SU-DHL-6 (cell line): Measurements from ENCODE around the gene WT1.

ENCODE experiments used
- H2AFZ ChIP-seq: fragments of 200-600 bp; sonication (generic); 2 replicates; pipeline ENCODE4 v1.6.1; 2014; ENCODE audit warnings: low read depth, mild to moderate bottlenecking, moderate library complexity, mixed read lengths, antibody characterized with exemption, low read length; ENCODE audit not compliant: severe bottlenecking
- H3F3A ChIP-seq: fragments of 200-600 bp; shearing (Covaris generic); 2 replicates; pipeline ENCODE4 v1.6.0; 2016; ENCODE audit warnings: antibody characterized with exemption, mild to moderate bottlenecking; ENCODE audit not compliant: insufficient read depth
- H3K27ac ChIP-seq: fragments of 200-600 bp; sonication (generic); 2 replicates; pipeline ENCODE4 v1.5.1; 2016; ENCODE audit warnings: low read depth, mild to moderate bottlenecking, low read length, moderate library complexity, mixed read lengths
- H3K27me3 ChIP-seq: fragments of 200-600 bp; sonication (generic), shearing (Covaris generic); 2 replicates; pipeline ENCODE4 v1.6.0; 2014; ENCODE audit warnings: mild to moderate bottlenecking, low read length
- H3K36me3 ChIP-seq: fragments of 200-600 bp; sonication (generic); 2 replicates; pipeline ENCODE4 v1.6.1; 2014; ENCODE audit warnings: mild to moderate bottlenecking, low read length, mixed read lengths
- H3K4me2 ChIP-seq: fragments of 300-600, 200-600 bp; shearing (Covaris generic), sonication (generic); 2 replicates; pipeline ENCODE4 v1.6.0; 2014; ENCODE audit warnings: low read length, low read depth, mild to moderate bottlenecking; ENCODE audit not compliant: poor library complexity, severe bottlenecking
- H3K4me3 ChIP-seq: fragments of 200-600 bp; sonication (generic); 2 replicates; pipeline ENCODE4 v1.5.1; 2014; ENCODE audit warnings: antibody characterized with exemption, low read length, mild to moderate bottlenecking, mixed read lengths; ENCODE audit not compliant: insufficient read depth, poor library complexity, severe bottlenecking
- H3K79me2 ChIP-seq: fragments of 200-600 bp; sonication (generic); 2 replicates; pipeline ENCODE4 v1.6.1; 2014; ENCODE audit warnings: mild to moderate bottlenecking, low read length, moderate library complexity; ENCODE audit not compliant: insufficient read depth
- H3K9ac ChIP-seq: fragments of 200-600 bp; sonication (generic); 2 replicates; pipeline ENCODE4 v1.7.0; 2014; ENCODE audit warnings: mild to moderate bottlenecking, low read length
- H3K9me2 ChIP-seq: fragments of 200-600 bp; sonication (generic); replicated peaks from 2 replicates; pipeline ENCODE4 v1.6.1; 2014; ENCODE audit warnings: low read length; ENCODE audit not compliant: insufficient read depth
- H3K9me3 ChIP-seq: fragments of 200-600 bp; sonication (generic); 2 replicates; pipeline ENCODE4 v1.6.1; 2014; ENCODE audit warnings: low read length, mixed read lengths; ENCODE audit not compliant: insufficient read depth
- H4K20me1 ChIP-seq: fragments of 200-600 bp; sonication (generic); 2 replicates; pipeline ENCODE4 v1.6.1; 2014; ENCODE audit warnings: low read depth, mild to moderate bottlenecking, antibody characterized with exemption, low read length, moderate library complexity, mixed read lengths
- CTCF ChIP-seq: fragments of 200-600 bp; sonication (generic); IDR thresholded peaks from one replicate; pipeline ENCODE4 v1.5.1; 2017; ENCODE audit warnings: antibody characterized with exemption, mild to moderate bottlenecking, low read length, moderate library complexity; ENCODE audit not compliant: insufficient read depth, poor library complexity, severe bottlenecking
- EZH2phosphoT487 ChIP-seq: fragments of 200-600 bp; sonication (generic), shearing (Covaris generic); conservative IDR thresholded peaks from 2 replicates; pipeline ENCODE4 v1.6.1; 2018; ENCODE audit warnings: mild to moderate bottlenecking, antibody characterized with exemption, low read length, moderate library complexity, mixed read lengths

WT1 gene

DNA sequence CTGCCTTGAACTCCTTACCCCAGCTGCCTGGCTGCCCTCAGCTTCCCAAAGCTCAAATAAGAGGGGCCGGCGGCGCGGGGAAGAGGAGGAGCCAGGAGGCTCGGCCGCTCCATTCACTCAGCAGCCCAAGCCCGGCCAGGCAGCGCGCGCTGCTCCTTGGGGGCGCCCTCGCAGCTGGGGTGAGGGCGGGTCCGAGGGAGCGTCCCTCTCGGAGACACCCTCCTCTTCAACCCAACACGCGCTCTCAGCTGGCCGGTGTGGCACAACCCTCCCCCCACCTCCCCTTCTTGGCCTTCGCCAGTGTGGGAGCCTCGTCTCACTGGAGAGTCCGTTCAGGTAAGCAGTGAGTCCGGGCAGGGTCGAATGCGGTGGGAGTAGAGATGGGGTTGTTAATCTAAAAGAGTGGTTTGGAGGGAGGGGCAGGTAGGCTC is at the start of gene WT1:
TSS of gene WT1 (minus strand) at position 29 of the 431 bp plus-strand sequence.
- Histone ChIP-seq H3K36me3 (no peaks in the 10 kb centered on the region), H3K9me2 (no peaks in the 10 kb centered on the region), H3K9me3 (no peaks in the 10 kb centered on the region), H3F3A (no peaks in the 10 kb centered on the region), H2AFZ (no peak within 1 kb of the TSS), H3K79me2 (no peaks in the 10 kb centered on the region), H3K4me3 (no peak within 1 kb of the TSS), H3K4me2 (no peak within 1 kb of the TSS), H3K27ac (no peak within 1 kb of the TSS), H3K9ac (no peak within 1 kb of the TSS), H4K20me1 (no peaks in the 10 kb centered on the region), H3K27me3 (no peaks in the 10 kb centered on the region)
- TF ChIP-seq CTCF (no peak), EZH2phosphoT487 (no peak)

- no peaks in the 10 kb centered on the region for H3K79me2 ChIP-seq
- H2AFZ ChIP-seq = no peak overlapping the region
- no peak overlapping the region for H3K4me3 ChIP-seq
- no peaks in the 10 kb centered on the region for H3K9me2 ChIP-seq
- no peaks in the 10 kb centered on the region for H3F3A ChIP-seq
- H3K27me3 ChIP-seq = no peaks in the 10 kb centered on the region
- no peaks in the 10 kb centered on the region for H4K20me1 ChIP-seq
- no peak overlapping the region for H3K27ac ChIP-seq
- H3K4me2 ChIP-seq = no peak overlapping the region
- H3K9ac ChIP-seq = no peak overlapping the region
- H3K36me3 ChIP-seq = no peaks in the 10 kb centered on the region
- TF ChIP-seq CTCF (no peak), EZH2phosphoT487 (no peak)
- no peaks in the 10 kb centered on the region for H3K9me3 ChIP-seq
Measured at GRCh38 chr11:32479291-32479690, 44.0 kb upstream of the WT1 start.

GRCh38 chr11:32478277-32478731 is 43.0 kb upstream of the WT1 start:
- Histone ChIP-seq H4K20me1 (no peaks in the 10 kb centered on the region), H3K9me2 (no peaks in the 10 kb centered on the region), H3K9me3 (no peaks in the 10 kb centered on the region), H3K9ac (no peak overlapping the region), H3K4me3 (no peak overlapping the region), H3K79me2 (no peaks in the 10 kb centered on the region), H3K4me2 (no peak overlapping the region), H3K27ac (no peak overlapping the region), H3F3A (no peaks in the 10 kb centered on the region), H2AFZ (no peak overlapping the region), H3K36me3 (no peaks in the 10 kb centered on the region), H3K27me3 (no peaks in the 10 kb centered on the region)
- TF ChIP-seq CTCF (no peak), EZH2phosphoT487 (no peak)
